GM21619 (cell line): Measurements from ENCODE around the gene TAS1R2.
"Not testable (repeated sequence)": the region's sequence is repeated elsewhere in the genome, so short reads cannot be mapped to it uniquely, and the experiment has no call there.

Experiments used
- ATAC-seq: cut with Tn5 transposase; IDR thresholded peaks from one replicate; pipeline ENCODE4 v1.9.1; 2021; ENCODE audit not compliant: unreplicated experiment

The TAS1R2 gene

DNA sequence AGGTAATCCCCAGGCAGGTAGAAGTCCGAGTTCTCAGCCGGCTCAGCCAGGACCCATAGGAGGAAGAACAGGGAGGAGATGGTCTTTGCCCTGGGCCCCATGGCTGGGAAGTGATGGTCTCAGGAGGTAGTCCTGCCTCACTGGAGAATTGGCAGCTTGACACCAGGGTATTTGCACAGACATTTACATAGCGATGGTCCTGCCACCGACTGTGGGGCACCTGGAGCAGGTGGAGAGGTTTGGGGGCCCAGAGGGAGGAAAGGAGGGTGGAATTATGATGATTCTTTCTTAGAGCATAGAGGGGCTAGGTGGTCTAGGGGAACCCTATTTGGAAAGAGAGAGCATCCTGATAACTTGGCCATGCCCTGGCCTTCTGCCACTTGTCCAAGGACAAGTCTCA is at the start of gene TAS1R2:
TAS1R2 (minus strand) TSS at position 101 of the 400 bp plus-strand sequence; CDS start at position 101, 0 bp downstream.
- no peak for ATAC-seq

DNA sequence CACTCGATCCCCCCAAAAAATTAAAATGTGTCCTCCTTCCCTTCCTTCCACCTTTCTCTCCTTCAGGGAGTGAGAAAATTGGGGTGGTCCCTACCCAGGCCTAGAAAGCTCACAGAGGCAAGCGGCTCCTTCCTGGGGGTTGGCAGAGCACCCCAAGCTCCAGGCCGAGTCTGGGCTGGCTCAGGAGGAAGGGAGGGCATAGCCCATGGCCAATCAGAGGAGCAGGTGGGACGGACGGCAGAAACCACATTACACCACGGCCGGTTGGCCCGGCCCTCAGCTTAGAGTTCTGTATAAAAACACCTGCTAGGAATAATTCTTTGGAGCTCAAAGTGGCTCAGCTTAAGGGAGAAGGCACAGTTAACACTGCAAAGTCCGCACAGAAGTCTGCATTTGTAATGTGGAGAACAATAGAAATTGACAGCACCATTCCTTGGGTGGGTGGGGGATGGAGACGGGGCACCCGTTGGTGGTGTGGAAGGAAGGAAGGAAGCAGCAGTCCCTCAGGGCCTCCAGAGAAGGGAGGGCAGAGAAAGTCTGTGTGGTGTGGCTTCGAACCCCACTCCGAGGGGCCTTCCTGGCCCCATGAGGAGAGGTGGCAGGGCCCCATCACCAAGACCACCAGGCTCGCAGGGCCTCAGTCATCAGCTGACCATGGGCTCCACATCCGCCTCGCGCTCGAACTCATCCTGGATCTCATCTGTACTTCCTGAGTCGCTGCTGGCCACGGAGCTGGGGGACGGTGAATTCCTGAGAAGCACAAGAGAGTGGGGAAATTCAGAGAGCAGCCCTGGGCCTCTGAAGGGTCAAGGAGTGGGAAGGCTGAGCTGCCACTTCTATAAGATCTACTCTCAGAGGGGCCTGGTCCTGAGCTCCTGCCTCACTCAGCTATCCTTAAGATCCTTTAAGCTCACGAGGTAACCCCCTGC is 48.7 kb upstream of the TAS1R2 start:
- no peak for ATAC-seq

DNA sequence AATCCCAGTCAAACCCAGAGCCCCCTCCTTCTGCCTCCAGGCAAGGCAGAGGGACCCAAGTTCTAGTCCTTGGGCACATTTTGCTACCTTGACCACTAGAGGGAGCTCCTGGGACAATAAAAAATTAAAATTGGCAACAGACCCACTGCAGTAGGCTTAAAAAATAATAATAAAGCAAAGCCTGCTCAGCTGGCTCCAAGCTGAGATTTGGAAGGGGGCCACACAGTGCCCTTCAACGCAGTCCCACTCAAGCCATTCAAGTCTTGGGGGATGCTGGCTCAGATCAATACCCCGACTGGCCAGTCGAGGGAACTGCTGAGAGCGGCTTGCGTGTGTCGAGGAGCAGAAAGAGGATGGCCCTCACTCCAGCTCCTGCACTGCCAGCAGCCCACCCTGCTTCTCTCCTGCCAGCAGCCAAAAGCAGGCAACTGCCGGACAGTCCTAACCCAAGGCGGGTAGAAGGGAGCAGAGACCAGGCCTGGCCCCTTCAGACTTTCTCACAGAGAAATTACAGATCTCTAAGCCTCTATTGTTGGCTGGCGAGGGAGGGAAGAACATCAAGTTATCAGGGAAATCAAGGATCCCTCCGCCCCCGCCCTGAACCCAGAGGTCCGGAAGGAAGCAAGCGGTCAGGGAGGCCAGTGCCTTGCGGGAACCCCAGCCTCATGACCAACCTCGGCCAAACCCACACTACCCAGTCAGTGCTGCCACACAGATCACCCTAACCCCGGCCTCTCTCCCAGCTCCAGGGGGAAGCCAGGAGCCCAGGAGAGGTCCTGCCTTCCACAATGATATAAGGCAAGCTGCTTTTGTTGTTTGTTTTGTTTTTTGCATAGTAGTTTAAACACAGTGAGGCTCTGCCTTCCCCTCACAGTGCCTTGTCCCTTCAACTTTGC is 47.8 kb upstream of the TAS1R2 start:
- ATAC-seq, result no peak

DNA sequence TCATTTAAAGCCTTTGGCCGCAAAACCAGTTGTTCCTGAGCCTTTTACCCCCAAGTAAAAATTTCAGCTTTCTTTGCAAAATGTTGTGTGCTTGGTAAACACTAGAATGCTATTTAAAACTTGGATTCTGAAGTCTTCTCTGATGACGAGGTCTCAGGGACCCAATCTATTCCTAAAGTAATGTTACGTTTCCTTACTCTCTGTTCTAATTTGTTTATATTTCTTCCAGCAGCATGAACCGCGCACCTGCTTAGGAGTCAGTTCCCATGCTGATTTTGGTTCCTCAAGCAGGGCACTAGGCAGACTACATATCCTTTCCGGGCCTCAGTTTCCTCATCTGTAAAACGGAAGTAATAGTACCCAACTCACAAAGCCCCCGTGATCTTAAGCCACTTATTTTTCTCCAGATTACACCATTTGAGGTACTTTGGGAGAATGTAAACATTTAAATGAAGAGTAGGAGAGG is 43.9 kb upstream of the TAS1R2 start:
- ATAC-seq, result no peak

DNA sequence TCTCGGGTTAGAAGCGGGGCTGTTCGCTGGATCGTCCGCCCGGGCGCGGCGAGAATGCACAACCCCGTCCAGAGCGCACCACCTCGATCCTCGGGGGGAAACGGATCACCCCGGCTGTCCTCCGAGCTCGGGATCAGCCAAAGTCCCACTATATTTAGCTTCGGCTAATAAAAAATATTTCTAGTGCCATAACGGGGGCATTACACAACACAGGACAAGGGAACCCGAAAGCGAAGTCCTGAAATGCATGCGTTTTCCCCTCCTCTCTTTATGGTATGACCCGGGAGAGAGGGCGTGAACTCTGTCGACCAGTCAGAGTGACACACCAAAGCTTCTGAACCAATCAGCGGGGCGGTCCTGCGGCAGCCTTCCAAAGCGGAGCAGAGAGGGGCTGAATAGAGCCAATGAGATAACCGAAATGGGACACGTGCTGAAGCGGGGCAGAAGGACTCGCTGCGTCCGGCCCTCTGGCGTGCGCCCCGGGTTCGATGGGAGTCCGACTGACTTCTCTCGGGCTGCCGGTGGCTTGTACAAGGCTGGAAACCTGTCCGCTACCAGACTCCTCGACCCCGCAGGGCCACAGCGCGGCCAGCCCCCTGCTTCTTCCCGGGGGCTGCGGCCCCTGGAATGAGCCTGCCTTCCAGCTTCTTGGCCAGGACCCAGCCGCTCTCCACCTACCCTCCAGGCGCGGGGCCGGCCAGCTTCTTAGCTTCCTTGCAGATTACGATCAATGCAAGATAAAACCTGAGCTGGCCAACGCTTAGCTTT is 43.2 kb upstream of the TAS1R2 start, which contains the start of gene ALDH4A1:
ALDH4A1 (minus strand) TSS at position 33 of the 768 bp plus-strand sequence; CDS start at position 1, 32 bp downstream.
- ATAC-seq, result peak; percentile 95

DNA sequence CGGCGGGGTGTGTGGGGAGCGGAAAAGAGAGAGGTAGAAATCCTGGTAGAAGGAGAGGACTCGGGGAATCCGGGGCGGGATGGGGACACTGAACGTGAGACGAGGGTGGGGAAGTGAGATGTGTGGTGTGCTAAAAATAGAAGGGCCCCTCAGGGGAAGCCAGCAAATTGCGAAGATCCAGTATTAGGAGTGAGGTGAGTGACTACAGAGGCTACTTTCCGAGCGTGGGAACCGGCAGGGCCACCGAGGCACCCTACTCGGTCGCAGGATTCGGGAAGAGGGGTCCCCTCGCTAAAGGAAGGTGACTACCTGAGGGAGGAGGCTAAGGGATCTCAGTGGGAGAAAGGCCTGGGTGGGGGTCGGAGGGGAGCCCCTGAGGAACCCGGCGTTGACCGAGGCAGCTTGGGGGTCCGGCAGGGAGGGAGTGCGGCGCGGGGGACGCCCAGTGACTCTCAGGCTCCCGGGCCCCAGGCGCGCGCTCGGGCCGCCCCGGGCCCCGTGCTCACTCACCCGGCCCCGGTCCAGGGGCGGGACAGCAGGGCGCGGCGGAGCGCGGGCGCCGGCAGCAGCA is 42.6 kb upstream of the TAS1R2 start:
- ATAC-seq, result peak; percentile 5

DNA sequence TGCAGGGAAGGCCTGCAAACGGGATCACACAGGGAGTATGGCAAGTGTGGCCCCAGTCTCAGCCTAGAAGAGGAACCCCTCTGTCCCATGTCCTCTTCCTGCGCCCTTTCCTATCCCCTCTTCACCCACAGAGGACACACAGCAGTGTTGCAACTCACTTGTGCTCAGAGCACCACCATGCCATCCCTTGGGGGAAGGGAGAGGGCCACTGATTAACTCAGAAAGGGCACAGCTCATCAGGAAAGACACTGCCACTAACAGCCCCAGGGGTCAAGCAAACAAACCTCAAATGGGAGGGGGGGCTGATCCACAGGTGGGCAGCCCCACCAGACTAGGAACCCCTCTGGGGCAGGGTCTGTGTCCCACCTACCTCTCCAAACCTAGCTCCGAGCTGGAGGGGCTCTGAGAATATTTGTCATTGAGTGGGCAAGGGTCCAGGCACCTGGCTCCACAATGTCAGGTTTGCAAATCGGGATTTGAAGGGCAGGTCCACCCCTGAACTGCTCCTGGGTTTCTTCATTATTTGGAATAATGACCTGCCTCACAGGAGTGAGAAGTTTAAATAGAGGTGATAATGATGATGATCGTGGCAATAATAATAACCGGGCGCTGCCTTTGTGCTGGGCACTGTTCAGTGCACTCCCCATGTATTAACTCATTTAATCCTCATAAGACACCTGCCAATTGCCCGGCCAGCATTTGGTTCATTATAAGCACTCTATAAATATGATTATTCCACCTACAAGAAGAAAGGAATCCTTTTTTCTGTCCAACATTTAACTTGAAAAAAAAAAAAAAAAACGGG is 41.9 kb upstream of the TAS1R2 start:
- ATAC-seq, result no peak

DNA sequence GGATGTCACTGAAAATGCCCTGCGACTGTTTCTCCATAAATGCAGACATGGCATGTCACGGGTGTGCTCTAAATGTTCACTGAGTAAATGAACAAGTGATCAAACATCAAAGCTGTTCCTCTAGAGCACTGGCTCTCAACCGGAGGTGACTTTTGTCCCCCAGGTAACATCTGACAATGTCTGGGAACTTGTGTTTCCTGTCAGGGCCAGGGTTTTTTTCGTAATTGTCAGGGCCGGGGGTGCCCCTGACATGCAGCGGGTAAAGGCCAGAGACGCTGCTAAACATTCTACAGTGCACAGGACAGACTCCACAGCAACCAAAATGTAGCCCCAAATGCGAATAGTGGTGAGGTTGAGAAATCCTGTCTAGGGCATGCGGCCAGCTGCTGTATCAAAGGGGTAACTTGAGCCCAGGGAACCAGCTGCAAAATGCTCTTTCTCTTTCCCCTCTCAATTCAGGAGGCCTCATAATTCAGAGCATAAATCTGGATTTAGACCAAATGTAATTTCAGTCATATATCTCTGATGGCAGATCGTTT is 40.9 kb upstream of the TAS1R2 start:
- no peak for ATAC-seq

DNA sequence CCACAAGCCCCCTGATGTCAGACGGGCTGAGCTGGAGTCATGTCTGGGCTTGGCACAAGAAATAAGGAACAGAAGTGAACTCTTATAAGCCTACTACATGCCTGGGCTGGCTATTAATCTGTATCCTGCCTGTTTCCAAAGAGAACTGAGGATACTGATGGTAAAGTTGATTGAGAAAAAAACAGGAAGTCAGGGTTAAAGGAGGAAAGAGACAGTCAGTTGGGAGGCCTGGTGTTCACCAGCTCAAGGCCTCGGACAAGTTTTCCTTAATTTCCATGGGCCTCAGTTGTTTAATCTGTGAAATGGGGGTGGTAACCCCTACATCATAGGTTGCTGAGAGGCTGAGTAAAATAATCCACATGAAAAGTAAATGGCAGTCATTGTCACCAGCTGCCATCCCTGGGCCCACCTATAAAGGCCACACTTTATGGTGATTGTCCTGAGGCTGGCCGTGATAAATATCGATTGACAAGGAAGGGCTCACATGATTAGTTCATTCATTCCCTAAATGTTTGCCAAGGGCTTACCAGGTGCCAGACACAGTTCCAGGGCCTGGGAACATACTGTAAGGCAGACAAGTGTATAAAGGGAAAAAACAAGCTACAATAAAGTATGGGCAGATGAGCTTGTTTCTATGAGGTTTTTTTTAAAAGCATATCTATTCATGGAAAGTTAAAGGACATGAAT is 40.0 kb upstream of the TAS1R2 start:
- no peak for ATAC-seq

DNA sequence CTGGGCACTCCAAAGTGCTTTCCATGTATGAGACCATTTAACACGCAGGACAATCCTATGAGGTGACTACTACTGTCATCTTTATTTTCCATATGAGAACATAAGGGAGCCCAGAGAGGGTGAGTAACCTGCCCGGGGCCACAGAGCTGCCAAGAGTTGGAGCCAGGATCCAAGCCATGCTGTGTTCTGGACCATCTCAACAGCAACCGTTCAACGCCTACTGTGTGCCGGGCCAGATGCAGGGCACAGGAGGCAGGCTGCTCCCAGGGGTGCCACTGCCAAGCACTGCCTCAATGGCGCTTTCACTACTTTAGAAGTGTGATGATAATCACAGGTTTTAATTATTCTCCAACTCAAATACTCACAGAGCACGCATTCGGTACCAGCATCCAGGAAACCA is 39.1 kb upstream of the TAS1R2 start:
- ATAC-seq, result no peak

DNA sequence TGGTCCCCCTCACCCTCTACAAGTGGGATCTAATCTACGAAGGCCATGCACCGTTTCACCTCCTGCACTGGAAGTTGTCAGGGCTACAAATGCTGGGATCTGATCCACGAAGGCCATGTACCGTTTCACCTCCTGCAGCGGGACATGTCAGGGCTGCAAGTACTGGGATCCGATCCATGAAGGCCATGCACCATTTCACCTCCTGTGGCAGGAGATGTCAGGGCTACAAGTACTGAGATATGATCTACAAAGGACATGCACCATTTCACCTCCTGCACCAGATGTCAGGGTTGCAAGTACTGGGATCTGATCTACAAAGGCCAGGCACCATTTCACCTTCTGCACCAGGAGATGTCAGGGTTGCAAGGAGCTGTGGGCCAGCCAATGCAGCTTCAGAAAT is 35.9 kb upstream of the TAS1R2 start:
- ATAC-seq, result no peak

DNA sequence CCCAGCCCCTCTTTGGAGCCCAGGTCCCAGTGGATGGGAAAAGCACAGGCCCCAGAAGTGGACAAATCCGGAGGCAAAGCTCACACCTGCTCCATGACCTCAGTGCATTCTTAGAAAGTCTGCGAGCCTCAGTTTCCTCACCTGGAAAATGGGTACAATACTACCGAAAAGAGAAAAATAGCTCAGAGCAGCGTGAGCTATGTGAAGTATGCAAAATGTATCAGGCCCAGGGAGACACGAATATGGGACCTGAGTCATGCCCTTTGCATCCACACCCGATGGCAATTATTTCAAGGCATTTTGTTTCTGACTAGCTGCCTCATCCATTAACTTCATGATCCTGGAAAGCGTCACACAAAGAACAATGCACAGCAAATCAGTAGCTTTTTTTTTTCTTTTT is 33.7 kb upstream of the TAS1R2 start:
- no peak for ATAC-seq

DNA sequence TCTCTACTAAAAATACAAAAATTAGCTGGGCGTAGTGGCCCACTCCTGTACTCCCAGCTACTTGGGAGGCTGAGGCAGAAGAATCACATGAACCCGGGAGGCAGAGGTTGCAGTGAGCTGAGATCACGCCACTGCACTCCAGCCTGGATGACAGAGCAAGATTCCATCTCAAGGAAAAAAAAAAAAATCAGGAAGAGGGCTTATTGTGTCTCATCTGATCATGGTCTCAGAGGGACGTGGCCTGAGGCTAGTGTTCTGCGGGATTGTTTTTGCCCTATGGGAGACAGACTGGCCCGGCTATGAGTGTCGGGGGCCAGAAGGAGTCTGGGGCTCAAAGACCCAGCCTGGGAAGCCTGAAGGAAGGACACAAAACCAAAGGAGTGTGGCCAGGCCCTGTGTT is 32.4 kb upstream of the TAS1R2 start:
- not testable (repeated sequence) for ATAC-seq

DNA sequence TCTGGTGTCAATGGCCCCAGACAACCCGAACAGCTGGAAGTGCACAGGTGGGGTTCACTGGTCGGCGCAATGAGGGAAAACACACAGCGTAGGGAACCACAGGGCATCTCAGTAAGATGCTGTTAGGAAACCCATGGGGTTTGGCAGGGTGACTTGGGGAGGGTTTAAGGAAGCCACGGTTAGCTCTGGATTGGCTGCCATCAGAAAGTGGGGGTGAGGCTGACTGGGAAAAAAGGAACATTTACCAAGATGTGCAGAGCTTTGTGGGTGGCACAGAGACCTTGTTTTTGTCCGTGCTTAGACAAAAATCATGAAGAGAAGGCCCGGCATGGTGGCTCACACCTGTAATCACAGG is 31.9 kb upstream of the TAS1R2 start:
- no peak for ATAC-seq

DNA sequence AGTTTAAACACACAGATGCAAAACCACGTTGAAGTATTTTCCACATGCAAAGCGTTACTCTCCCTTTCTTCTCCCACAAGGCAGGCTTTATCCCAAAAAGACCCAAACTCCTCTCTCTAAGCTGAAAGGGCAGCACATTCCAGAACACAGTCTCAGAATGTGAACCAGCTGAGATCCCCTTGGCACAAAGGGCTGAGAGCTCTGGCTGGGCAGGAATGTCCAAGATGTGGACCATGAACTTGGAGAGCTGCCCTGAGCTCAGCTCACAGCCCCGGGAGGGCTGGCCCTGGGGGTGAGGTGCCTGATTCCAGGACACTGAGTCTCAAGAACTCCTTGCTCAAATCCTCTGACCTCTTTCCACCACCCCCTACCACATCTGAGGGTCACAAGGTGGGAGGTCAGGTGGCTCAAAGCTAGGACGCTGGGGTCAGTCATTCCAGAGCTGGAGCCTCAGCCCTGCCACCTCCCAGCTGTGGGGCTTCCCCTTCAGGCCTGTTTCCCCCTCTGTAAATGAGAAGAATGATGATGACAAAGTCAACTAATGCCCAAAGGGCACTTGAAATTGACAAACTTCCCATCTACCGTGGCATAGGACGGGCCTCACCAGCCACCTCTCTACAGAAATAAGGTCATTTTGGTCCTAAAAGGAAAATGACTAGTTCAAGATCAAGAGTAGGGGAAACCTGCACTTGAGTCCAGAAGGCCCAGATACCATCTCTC is 31.4 kb upstream of the TAS1R2 start:
- no peak for ATAC-seq

DNA sequence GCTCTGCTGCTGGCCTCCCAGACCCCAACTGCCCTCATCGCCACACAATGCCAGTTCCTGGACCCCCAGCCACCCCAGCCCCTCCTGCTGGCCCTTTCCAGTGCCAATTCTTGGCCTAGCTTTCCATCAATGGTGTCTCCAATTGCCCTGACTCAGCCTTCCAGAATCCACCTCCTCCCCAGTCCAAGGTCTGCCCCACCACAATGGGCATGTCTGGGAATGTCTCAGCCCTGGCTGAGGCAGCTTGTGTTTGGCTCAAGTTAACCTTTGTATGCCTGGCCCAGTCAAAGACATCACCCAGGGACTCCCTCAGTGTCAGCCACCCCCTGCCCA is 26.5 kb upstream of the TAS1R2 start:
- no peak for ATAC-seq

DNA sequence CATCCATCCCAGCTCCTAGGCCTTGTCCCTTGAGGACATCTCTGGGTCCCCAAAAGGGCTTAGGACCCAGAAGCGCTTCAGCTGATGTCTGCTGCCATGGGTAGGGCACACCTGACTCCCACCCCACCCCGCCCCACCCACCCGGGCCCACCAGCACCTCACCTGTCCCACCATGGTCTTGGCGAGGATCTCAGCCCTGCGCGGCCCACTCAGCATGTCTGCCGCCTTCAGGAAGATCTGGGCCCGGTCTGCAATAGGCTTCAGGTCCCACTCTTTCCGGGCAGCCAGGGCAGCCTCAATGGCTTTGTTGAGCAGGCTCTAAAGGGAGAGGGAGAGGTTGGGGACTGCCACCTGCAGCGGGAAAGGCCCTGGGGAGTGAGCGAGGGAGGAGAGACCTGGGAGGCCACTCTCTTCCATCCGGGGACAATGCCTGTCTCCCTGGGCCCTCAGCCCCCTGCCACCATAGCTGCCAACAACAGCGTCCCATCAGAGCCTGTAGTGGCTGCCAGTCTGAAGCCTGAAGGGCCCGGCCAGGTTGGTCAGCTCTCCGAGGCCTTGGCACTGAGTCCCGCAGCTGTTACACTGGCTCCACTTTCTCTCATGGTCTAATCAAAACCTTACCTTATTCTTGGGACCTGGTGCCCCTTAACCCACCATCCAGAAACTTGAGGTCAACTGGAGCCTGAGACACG is 26.0 kb upstream of the TAS1R2 start:
- no peak for ATAC-seq

DNA sequence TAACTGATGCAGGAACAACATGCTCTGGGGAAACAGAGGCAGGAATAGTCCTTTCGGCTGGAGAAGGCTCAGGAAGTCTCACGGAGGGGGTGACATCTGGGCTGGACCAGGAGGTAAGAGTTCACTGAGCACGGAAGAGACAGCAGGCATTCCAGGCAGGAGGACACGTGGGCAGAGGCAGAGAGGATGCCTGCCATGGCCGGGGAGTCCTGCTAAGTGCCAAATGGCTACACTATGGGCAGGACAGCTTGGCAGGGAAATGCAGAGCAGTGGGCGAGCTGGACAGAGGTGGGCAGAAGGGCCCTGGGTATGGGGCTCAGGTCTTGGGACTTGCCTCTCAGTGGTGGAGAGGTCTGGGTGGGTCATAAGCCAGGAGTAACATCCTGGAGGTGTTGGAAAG is 25.3 kb upstream of the TAS1R2 start:
- no peak for ATAC-seq
